ENCODE data around the gene COIL.
A peak's percentile ranks its signal among the peaks of the same experiment; 100 is the strongest.
"Not testable (repeated sequence)": the region's sequence is repeated elsewhere in the genome, so short reads cannot be mapped to it uniquely, and the experiment has no call there.

Gene COIL

DNA sequence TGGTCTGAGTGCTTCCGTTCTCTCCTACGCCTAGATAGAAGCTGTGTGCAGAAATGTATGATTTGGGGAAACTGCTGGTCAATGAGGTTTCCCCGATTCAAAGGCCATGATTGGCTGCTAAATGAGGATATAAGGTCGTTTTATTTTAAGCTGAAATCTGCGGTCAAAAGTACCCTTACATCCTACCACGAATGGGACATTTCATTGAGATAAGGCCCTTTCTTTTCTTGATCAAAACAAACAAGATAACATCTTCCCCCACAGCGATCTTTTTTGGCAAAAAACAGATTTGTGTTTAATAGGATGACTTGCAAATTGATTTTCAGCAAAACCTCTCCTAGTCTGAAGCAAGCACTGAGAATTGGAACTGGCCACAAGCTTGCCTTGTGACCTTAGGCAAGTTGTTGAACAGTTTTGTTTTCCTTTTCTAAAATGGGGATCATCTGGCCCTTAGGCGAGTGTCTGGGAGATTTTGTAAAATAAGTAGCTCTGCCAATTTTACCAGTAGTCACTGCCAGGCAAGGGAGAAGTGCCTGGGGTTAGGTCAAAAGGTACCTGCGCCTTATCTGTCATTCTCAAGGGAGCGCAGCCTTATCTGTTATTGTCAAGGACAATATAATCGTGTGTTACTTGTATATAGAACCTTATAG, 17.7 kb upstream of the COIL start:
- no peak for DNase-seq

DNA sequence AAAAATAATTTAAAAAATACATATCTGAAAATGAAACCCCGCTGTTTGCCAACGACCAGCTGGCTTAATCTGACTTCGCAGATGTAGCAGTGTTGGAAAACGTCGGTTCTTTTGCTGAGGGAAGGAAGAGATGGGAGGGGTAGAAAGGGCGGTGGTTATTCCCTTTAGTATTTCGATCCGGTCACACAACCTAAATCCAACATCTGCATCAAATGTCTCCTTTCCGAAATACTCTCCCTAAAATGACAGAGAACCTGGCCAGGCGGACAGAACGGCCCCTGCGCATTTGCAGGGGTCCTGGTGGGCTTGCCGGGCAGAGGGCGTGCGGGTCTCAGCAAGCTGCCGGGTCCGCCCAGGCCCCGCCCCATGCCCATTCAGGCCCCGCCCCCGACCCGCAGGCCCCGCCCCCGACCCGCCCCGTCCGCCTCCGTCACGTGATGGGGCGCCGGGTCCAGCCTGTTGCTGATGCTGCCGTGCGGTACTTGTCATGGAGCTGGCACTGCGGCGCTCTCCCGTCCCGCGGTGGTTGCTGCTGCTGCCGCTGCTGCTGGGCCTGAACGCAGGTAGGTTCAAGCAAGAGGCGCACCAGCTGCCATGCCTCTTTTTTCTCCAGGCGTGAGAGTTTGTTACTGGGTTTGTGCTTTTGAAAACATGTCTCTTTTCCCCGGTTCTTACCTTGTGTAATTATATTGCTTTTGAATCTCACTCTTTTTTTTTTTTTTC, 17.0 kb upstream of the COIL start, which contains the start of gene SCPEP1:
Gene SCPEP1, plus strand, starts transcription at position 459 of the 723 bp plus-strand sequence. Its CDS starts 29 bp downstream, at position 488.
- peak; percentile 74 for DNase-seq

DNA sequence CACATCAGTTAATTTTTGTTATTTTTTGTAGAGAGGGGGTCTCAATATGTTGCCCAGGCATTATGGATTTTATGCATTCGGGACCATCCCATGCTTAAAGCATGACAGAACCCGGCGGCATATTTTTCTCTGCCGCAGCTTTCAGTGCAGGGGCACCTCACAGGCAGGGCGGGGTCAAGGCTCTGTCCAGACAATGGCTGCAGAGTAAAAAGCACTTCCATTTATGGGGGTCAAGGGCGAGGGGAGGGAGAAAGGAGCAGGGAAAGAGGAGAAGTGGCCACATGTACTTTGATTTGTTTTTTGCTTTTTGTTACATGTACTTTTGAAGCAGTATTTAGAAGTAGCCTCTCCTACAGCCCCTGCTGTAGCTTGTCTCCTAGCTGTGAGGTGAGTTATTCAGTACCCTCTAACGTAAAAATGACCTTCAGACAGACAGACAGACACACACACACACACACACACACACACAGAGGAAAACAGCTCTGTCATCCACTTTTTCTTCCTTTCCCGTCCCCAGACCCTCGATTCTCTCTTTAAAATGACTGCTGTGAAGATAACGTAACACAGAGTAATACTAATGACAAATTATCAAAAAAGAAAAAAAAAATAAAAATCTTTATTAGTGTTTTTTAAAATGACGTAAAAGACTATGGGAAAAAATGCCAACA, 16.2 kb upstream of the COIL start:
- no peak for DNase-seq

DNA sequence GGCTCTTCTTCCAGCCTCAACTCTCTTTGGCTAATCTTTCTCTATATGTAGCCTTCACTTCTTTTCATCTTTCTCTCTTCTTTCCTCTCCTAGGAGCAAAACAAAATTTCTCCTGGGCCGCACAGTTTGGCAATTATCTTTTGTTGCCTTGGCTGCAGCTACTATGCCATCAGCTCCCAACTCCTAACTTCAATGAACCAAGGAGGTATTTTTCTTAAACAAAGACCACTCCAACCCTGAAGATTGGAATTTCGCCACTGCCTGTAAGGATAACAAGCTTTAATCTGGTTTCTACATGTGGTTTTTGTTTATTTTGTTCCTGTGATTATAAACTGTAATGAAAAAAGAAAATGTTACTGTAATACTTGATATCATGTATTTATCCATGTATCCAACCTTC, 14.8 kb upstream of the COIL start:
- DNase-seq, result no peak

DNA sequence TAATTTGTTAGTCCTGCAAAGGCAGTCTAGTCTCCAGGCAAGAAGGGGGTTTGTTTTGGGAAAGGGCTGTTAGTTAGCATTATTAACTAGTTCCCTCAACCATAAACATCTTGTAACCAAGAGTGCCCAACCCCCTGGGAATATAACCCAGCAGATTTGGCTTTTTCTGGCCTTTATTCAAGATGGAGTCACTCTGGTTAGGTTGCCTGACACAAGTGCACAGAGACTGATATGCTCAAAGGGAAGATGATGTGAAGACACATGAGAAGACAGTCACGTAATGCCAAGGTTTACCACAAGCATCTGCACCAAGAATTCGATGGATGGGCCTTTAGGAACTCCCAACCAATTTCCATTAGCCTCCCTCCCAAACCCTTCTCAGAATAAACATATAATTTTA, 13.2 kb upstream of the COIL start:
- no peak for DNase-seq

DNA sequence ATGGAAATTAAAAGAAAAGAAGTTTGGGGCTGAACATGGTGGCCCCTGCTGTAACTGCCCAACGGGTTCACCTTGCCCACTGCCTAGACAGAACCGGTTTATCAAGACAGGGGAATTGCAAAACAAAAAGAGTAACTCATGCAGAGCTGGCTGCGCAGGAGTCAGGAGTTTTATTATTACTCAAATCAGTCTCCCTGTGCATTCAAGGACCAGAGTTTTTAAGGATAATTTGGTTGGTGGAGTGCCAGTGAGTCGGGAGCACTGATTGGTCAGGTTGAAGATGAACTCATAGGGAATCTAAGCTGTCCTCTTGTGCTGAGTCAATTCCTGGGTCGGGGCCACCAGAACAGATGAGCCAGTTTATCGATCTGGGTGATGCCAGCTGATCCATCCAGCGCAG, 12.7 kb upstream of the COIL start:
- DNase-seq, result no peak

DNA sequence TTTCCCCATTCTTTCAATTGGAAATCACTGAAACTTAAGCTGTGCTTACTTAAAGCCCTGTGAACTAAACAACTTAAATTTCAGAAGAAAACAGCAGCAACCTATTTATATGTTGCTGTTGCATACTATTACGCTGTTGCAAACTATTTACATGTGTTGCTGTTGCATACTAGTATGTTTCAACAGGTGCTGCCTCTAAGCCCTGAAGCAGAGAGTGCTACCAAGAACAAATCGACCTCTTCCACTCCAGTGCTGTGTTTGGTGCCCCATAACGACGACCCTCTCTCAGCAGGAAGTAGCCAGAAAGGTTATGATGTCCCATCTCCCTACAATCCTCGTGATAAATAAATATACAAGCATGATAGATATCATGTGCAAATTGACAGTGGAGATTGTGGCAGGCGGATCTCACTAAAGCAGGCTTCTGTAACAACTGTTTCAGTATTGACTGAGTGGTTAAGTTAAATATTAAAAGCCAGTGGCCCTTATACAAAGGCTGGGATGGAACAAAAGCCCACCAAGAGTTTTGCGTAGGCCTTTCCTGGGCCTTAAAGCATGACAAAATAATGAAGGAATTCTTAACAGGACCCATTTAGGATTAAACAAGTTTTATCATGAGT, 11.4 kb upstream of the COIL start:
- no peak for DNase-seq

DNA sequence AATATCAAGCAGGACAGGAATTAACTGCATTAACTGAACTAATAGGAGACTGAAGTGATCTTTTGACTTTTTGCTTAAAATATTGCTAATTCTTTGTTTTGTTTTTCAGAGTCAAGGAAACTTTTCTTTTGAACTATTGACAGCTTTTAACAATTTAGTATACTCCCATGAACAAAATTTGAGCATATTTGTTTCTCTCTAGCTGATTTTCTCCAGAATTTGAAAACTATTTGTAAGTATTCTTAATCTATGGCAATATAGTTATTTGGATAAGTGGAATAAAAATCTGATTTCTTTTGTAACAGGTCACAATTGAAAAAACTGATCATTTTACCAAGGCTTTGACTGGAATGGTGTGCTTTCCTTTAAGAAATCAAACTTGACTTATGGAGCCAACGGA, 10.1 kb upstream of the COIL start:
- no peak for DNase-seq

DNA sequence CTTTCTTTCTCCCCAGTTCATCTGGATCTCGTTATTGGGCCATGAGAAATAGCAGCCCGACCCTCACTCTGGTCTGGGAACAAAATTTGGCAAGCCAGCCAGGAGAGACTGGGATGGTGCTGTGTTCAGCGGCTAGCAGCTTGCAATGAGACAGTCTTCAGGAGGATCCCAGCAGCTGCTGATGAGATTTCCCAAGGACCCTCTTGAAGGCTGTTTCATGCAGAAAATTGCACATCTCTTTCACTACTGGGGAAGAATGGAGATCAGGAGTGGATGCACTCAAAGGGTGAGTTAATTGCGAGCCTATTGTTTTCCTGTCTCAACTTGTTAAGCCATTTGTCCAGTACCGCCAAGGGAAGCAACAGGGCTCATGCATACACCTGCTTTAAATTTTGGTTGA, 5.5 kb upstream of the COIL start:
- no peak for DNase-seq

DNA sequence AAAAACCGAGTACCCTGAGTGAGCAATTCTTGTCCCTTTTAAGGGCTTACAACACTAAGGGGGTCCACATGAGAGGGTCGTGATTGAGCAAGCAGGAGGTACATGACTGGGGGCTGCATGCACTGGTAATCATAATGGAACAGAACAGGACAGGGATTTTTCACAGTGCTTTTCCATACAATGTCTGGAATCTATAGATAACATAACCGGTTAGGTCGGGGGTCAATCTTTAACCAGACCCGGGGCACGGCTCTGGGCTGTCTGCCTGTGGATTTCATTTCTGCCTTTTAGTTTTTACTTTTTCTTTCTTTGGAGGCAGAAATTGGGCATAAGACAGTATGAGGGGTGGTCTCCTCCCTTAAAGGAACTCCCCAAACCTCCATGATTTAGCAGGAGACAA, 4.8 kb upstream of the COIL start:
- DNase-seq, result not testable (repeated sequence)

DNA sequence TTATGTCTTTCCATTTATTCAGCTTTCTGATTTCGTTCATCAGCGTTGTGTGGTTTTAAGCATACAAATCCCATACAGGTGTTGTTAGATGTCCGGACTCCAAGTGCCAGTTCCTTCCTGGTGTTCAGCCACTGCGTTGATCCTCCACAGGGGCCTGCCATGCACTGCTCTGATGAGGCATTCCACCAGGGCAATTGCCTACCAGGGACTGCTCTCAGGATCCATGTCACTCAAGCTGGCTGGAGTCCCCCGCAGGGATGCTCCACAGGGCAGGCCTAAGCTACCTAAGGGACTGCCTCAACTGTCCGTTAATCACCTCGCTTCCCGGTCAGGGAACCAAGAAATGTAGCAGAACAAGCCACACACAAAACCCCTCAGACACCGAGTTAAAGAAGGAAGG, 4.4 kb upstream of the COIL start:
- not testable (repeated sequence) for DNase-seq

DNA sequence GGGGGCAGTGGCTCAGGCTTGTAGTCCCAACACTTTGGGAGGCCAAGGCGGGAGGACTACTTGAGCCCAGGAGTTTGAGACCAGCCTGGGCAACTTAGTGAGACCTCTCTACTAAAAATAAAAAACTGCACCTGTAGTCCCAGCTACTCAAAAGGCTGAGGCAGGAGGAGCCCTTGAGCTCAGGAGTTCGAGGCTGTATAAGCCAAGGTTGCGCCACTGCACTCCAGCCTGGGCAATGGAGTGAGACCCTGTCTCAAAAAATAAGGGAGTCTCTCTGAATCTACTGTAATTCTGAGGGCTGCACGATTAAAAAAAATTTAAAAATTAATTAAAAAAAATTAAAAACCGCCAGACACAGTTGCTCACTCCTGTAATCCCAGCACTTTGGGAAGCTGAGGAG, 3.9 kb downstream of the COIL start:
- DNase-seq, result no peak

DNA sequence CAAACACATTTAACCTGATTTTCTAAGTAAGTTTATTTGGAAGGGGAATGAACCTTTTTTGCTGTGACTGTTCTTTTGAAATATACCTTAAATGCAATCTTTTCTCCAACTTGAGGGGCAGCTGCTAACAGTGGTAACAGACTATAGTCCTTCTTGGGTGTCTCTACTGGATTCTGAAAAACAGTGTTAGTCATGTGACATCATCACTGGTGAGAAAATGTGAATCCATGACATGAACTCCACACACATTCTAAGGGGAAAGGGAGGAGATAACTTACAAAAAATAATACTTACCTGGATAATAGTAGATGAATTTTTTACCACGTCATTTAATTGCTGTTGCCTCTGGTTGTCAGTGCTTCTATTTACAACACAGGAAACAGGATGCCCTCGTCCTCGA, 11.3 kb downstream of the COIL start:
- no peak for DNase-seq

DNA sequence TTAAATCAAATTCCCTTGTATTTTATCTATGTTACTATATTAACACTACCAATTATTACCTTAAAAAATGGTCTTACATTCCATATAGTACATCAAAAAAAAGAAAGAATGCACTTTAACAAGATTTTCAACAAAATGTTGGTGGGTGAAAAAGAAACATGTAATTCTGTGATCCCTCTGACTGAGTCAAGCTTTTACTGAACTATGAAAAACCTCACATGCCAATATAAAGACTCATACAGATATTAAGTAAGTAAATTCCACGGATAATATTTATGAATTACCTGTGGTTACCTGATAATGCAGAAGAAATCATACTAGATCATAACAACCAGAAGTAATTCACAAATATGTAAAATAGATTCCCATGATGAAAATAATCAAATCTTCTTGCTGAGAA, 12.4 kb downstream of the COIL start:
- DNase-seq, result no peak

DNA sequence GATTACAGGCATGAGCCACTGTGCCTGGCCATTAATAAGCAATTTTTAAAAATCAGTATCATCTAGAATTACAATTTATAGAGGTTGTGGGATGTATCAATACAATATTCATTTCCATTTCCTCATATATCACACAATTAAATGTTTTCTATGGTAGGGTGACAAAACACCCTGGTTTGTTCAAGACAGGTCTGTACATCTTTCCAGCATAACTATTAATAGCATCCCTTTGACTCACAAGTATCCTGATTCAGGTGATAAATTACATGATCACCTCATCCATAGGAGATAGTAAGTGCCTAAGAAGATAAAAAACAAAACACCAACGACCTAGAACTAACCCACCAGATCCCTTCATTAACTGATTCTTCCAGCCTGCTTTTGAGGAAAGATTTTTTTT, 13.1 kb downstream of the COIL start:
- DNase-seq, result no peak

DNA sequence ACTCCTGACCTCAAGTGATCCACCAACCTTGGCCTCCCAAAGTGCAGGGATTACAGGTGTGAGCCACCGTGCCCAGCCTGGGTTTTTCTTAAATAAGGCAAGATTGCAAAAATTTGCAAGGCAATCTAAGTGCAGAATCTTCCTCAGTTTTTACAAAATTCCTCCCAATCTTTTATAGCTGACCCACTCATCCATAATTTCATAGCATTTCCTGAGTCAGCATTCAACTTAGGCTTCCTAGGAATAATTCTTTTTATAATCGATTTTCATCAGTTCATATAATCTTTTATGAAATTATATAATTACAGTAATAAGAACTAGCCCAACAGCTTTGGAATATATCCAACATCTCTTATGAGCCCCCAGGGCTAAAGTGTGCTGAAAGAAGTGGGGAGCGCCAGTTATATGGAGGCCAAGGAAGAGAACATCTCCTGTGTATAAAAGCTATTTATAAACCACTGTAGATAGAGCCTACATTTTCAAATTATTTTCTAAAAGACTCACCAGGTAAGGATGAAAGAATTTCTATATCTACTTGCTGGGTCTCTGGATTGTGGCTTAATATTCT, 14.8 kb downstream of the COIL start:
- DNase-seq, result no peak

DNA sequence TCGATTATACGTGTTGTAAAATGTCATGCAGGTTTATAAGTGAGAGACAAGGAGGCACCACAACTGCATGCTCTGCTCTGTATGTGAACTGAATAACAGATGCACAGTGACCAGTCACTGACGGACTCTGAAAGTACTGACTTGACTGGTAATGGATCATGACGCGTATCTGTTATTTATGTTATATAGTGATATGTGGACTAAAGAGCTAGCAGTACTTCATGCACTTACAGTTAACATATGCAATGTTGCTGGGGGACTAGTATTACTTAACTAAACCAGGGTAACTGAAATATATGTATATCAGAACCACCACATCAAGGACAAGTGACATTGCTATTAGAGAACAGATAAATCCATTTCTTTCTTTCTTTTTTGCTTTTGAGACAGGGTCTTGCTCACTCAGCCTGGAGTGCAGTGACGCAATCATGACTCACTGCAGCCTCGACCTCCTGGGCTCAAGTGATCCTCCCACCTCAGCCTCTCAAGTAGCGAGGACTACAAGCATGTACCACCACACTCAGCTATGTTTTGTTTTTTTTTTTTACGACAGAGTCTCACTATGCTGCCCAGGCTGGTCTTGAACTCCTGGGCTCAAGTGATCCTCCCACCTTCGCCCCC, 17.2 kb downstream of the COIL start:
- DNase-seq, result no peak

DNA sequence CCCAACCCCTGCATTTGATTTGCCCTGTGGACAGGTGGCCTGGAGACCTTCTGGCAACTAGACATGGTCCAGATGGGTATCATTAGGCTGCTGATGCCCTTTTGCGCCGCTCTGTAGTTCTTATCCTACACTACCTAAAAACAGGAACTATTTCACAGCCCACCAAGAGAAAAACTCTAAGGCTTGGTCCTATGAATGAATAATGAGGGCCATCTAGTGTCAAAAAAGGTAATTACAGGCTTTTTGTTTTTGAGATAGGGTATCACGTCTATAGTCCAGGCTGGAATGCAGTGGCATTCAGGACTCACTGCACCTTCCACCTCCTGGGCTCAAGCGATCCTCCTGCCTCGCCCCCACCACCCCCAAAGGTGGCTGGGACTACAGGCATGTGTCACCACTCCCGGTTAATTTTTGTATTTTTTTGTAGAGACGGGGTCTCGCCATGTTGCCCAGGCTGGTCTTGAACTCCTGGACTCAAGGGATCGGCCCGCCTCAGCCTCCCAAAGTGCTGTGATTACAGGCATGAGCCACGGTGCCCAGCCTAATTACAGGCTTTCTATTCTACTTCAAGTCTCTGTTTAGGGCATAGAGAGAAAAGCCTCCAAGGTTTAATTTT, 20.9 kb downstream of the COIL start:
- no peak for DNase-seq

DNA sequence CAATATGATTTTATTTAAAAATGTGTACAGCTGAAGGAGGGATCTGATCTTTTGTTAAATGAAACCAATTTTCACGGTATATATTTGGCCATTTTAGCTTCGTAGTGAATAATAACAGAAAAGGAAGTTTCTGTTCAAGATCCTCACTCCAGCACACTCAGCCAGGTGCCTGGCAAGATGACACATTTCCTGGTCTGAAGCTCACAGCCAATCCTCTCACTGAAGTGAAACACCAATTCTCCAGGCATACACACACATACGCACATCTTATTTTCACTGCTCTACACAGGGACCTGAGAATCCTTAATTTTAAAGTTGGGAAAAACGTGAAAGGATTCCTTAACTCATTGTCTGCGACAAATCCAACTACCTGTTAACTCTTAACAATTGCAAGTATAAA, 22.6 kb downstream of the COIL start:
- DNase-seq, result not testable (repeated sequence)

DNA sequence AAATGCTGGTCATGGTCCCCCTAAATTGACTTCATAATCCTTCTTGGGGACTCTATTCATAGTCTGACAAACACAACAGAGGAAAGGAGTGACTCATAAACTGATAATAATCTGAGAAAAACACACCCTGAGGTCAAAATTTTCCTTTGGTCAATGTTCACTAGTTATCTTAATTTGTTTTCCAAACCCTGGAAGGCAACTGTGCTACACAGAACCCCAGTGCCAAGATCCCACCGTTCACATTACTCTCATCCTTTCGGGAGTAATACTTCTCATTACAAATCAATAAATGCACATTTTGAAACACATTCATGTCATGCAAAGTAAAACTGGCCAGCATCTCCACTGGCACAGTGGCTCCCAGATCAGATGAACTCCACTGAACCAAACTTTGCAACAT, 23.2 kb downstream of the COIL start:
- DNase-seq, result no peak

DNA sequence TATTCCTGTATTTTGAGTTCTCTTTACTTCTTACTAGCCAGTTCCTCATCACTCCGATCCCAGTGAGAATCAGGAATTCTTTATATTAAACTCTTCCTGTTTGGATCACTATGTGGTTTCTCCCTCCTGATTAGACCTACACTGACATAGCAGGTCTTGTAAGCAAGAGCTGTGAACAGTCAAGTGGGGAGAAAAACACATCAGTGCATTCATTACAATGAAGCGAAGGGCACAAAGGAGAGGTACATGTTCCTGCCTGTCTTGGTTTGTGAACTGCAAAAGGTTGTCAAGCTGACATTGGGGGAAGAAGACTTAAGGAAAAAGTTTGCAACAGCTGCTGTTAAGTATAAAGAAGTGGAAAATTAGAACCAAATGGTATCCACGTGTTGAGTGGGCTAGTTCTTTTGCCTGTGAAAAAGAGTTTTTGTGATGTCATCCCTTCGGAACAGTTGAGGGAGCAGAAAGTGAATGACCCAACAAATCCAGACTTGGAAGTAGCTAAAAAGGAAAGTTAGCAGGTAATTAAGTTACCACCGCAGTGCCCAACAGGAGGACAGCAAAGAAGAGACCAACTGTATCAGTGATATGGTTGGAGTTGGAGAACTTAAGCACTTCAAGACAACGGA, 24.0 kb downstream of the COIL start:
- no peak for DNase-seq

DNA sequence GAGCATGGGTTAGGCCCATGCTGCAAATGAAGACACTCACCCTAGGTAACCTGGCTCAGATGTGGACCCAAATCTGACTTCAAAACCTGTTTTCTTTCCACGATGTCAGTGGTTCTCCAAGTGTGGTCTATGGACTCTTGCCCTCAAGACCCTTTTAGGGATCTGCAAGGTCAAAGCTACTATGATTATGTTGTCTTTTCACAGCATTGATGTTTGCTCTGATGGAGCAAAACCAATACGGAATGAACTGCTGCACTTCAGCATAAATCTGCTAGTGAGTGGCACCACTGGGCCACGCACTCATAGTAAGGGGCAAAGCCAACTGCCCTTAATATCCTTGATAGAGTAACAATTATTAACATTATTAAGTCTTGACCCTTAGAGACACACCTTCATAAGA, 25.4 kb downstream of the COIL start:
- DNase-seq, result no peak
